ENCODE measurements around the gene PHF13.

PHF13 gene

GRCh38 chr1:6672558-6672957 lies 59.0 kb downstream of the PHF13 start:
- Histone ChIP-seq H3K9ac (ENCODE audit: low read depth, low read length) (no peak overlapping the region), H3K36me3 (ENCODE audit: insufficient read depth, low read length) (peaks cover 3% of the 10 kb centered on the region), H3K4me1 (ENCODE audit: insufficient read depth, low read length) (no peaks in the 10 kb centered on the region), H3K9me3 (ENCODE audit: control insufficient read depth, insufficient read depth, low read length) (no peaks in the 10 kb centered on the region)

Measured in ES-I3 (cell line).